Prostate gland (tissue), 2 donors: ENCODE measurements around the gene SH3TC1. TPM values are rescaled to one million over a fixed set of nuclear protein-coding genes. Genes with fewer than 3 reads are reported as not detected.

Experiments used
- DNase-seq: peaks from one replicate; pipeline ENCODE4 v3.0.0-alpha.2; 2019; ENCODE audit warnings: low spot score
- H3K27ac ChIP-seq, 2 donors: fragments of 200-600 bp; sonication (generic); 2 replicates each; pipeline ENCODE4 v1.5.1; 2017 to 2019
- H3K27me3 ChIP-seq: fragments of 200-600 bp; sonication (generic); replicated peaks from 2 replicates; pipeline ENCODE4 v1.5.1; 2019; ENCODE audit not compliant: insufficient read depth
- H3K36me3 ChIP-seq, 2 donors: fragments of 200-600 bp; sonication (generic); 1 replicate in 1 of 2; 2 replicates in 1 of 2; pipeline versions ENCODE4 v1.5.1 to v1.8.1; 2017 to 2019
- H3K4me1 ChIP-seq: fragments of 200-600 bp; sonication (generic); replicated peaks from 2 replicates; pipeline ENCODE4 v1.5.1; 2019
- H3K4me3 ChIP-seq, 2 donors: fragments of 200-600 bp; sonication (generic); 2 replicates each; pipeline ENCODE4 v1.5.1; 2017 to 2019
- H3K9me3 ChIP-seq: fragments of 200-600 bp; sonication (generic); 2 replicates; pipeline ENCODE4 v1.5.1; 2017
- CTCF ChIP-seq, 4 experiments: fragments of 200-600 bp in 2 of 4; fragments of 450-650 bp in 2 of 4; sonication (generic) in 2 of 4; IDR thresholded peaks; 1 replicate in 3 of 4; 2 replicates in 1 of 4; pipeline ENCODE4 v1.5.1; 2016 to 2019; ENCODE audit warnings: antibody characterized with exemption in 4 of 4, mild to moderate bottlenecking in 2 of 4, moderate library complexity in 2 of 4
- POLR2A ChIP-seq: fragments of 450-650 bp; IDR thresholded peaks from one replicate; pipeline ENCODE4 v1.6.1; 2016; ENCODE audit warnings: antibody characterized with exemption, mild to moderate bottlenecking
- POLR2AphosphoS5 ChIP-seq: sonication (generic); formaldehyde crosslinking; IDR thresholded peaks from one replicate; pipeline ENCODE4 v1.6.1; 2017; ENCODE audit warnings: antibody characterized with exemption
- WGBS: methylation state at CpG from one replicate; pipeline ENCODE4 v1.1.5; 2018; 5-methylcytosine and 5-hydroxymethylcytosine counted together
- intact Hi-C: fragments of 100-400 bp; cut with DNase I; formaldehyde crosslinking; loops from one replicate; pipeline ENCODE4 v1.14.2; 2022
- total RNA-seq, 2 donors: library from RNA; depleted of rRNA; stranded (reverse); fragments of >200 nt; gene quantifications; one replicate each; pipeline ENCODE4 v1.1.0, GENCODE V29; 2016

Gene SH3TC1
- total RNA-seq, 2 donors from 2014 or later: 22.4 to 37.5 TPM

DNA sequence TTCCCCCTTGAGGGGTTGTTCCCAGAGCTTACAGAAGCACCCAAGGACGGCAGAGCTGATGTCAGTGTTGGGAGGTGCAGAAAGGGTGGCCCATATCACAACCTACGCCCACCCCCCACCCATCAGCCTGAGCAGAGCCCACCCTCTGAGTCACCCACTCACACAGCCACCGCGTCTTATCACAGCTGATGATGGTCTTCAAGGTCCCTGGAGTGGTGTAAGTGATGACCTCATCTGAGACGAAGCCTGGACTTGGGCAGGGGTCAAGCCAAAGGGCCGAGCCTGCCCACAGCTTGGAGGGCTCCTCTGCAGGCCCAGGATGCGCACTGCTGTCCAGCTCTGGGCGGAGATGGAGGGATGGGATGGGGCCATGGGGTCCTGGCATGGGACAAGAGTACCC, 67.4 kb downstream of the SH3TC1 start:
- no peak for TF ChIP-seq POLR2A
- no peak for TF ChIP-seq POLR2AphosphoS5
- no peak for TF ChIP-seq CTCF (IDR thresholded peaks at IDR 0.05)
- DNase-seq: no peak
- H3K9me3 ChIP-seq: no peaks in the 10 kb centered on the region
- WGBS: 91% methylated on average over 8 of the region's 8 CpGs
- no peaks in the 10 kb centered on the region for H3K4me1 ChIP-seq
- no peak overlapping the region for H3K27ac ChIP-seq
- H3K27me3 ChIP-seq: no peaks in the 10 kb centered on the region
- H3K36me3 ChIP-seq: no peaks in the 10 kb centered on the region
- no peak overlapping the region for H3K4me3 ChIP-seq
- intact Hi-C loops: no loop called here

DNA sequence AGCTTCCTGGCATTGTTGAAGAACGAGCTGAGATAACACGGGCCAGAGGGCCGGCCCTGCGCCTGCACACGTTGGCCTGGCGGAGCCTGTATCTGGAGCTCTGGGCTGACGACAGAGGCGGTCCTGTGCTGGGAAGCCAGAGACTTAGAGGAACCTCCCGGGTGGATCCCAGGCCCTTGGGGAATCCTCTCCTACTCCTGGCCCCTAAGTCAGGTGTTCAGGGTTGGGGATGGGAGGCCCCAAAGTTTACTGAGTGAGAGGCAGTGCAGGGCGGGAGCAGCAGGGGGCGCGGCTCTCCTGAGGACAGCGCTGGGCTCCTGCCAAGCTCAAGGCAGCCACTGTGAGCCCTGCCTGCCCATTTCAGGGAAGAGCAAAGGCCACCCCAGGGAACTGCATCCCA, 68.0 kb downstream of the SH3TC1 start:
- intact Hi-C loops: no loop called here
- Histone ChIP-seq H3K4me3 (no peak overlapping the region), H3K9me3 (no peaks in the 10 kb centered on the region), H3K27ac (no peak overlapping the region), H3K36me3 (no peaks in the 10 kb centered on the region), H3K27me3 (no peaks in the 10 kb centered on the region), H3K4me1 (no peaks in the 10 kb centered on the region)
- peak in 3 of 4 experiments; percentile 60 to 86 (median 74) for TF ChIP-seq CTCF (IDR thresholded peaks at IDR 0.05)
- no peak for TF ChIP-seq POLR2A
- TF ChIP-seq POLR2AphosphoS5: peak; percentile 30
- peak; percentile 60 for DNase-seq
- WGBS: 12% methylated on average over 13 of the region's 13 CpGs

DNA sequence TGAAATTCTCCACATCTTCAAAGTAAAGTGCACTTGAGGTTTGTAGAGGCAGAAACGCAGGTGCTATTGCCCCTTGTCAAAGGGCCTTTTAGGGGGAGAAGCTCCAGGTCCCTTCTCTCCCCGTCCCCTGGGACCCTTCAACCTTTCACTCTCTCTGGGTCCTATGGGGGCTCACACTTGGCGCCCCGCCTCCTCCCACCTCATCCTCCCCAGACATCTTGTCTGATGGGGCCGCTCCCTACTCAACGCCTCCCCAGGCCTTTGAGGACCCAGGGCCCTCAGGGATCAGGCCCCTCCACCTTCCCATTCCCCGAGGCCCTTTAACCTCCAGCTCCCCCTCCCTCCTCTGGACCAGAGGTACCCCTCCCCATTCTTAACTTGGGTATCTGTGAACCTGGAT, 69.1 kb downstream of the SH3TC1 start:
- no peaks in the 10 kb centered on the region for H3K9me3 ChIP-seq
- H3K36me3 ChIP-seq: no peaks in the 10 kb centered on the region
- no peak overlapping the region for H3K4me3 ChIP-seq
- 100% methylated on average over 7 of the region's 7 CpGs for whole genome bisulfite sequencing
- DNase-seq: no peak
- intact Hi-C loops: loop anchor here (2.0 kb wide), 1 partner anchor 135 kb away; no protein-coding TSS in a partner anchor
- no peaks in the 10 kb centered on the region for H3K27me3 ChIP-seq
- H3K27ac ChIP-seq: no peak overlapping the region
- no peak for TF ChIP-seq CTCF (IDR thresholded peaks at IDR 0.05)
- TF ChIP-seq POLR2AphosphoS5: no peak
- H3K4me1 ChIP-seq: no peaks in the 10 kb centered on the region

DNA sequence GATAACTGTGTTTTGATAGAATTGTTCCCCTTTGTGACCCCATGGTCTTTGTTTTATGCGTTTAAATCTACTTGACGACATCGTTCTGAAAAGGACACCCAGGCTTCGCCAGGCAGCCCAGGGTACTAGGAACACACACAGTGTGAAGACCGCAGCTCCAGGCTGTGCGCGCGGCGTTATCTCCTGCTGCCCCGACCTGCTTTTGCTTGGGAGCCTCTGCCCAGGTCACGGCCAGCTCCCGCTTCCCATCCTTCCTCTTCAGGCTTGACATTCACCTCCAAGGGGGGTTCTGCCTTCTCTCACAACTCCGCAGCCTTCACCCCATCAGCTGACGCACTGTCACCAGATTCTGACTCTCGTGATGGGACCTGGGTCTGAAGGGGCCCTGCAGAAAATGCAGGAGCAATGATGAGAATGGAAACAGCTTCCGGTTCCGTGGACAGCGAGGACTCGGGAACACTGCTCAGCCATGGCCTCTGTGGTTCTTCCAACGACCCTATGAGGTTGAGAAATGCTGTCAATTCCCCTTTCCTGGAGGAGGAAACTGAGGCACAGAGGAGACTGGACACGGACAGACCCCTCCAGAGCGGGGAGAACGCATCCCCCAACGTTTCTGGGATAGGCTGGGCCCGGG, 69.9 kb downstream of the SH3TC1 start:
- Histone ChIP-seq H3K4me1 (no peaks in the 10 kb centered on the region), H3K9me3 (no peaks in the 10 kb centered on the region), H3K27me3 (no peaks in the 10 kb centered on the region), H3K4me3 (no peak overlapping the region), H3K27ac (no peak overlapping the region), H3K36me3 (no peaks in the 10 kb centered on the region)
- TF ChIP-seq POLR2A: no peak
- no peak for TF ChIP-seq POLR2AphosphoS5
- TF ChIP-seq CTCF (IDR thresholded peaks at IDR 0.05): no peak
- DNase-seq: no peak
- 86% methylated on average over 25 of the region's 25 CpGs for WGBS
- intact Hi-C loops: loop anchor here (2.0 kb wide), 1 partner anchor 134 kb away; no protein-coding TSS in a partner anchor
